PC-9 (cell line): Measurements from ENCODE around the gene PCDH9.
"Not testable (repeated sequence)": the region's sequence is repeated elsewhere in the genome, so short reads cannot be mapped to it uniquely, and the experiment has no call there.

Experiments used
- EZH2 ChIP-seq: fragments of 200-600 bp; sonication (generic); IDR thresholded peaks from 2 replicates; pipeline ENCODE4 v1.8.0; 2017; ENCODE audit warnings: antibody characterized with exemption, low read depth
- TF ChIP-seq, protein P1 (sequence below): fragments of 200-600 bp; sonication (generic); conservative IDR thresholded peaks from 2 replicates; pipeline ENCODE4 v1.6.1; 2017; ENCODE audit warnings: mixed run types, antibody characterized with exemption, mild to moderate bottlenecking, moderate library complexity

DNA sequence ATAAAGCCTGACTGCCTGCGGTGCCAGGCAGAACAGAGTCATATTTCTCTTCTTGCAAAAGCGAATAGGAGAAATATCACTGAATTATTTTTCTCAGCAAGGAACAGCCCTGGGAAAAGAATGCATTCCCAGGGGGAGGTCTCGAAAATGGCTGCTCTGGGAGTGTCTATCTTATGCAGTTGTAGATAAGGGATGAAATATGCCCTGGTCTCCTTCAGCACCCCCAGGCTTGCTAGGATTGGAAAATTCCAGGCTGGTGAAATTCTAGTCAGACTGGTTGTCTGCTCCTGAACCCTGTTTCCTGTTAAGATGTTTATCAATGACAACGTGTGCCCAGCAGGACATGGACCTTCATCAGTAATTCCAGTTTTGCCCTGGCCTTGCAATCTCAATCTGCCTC is 469.5 kb downstream of the PCDH9 start:
- TF ChIP-seq, protein P1, sequence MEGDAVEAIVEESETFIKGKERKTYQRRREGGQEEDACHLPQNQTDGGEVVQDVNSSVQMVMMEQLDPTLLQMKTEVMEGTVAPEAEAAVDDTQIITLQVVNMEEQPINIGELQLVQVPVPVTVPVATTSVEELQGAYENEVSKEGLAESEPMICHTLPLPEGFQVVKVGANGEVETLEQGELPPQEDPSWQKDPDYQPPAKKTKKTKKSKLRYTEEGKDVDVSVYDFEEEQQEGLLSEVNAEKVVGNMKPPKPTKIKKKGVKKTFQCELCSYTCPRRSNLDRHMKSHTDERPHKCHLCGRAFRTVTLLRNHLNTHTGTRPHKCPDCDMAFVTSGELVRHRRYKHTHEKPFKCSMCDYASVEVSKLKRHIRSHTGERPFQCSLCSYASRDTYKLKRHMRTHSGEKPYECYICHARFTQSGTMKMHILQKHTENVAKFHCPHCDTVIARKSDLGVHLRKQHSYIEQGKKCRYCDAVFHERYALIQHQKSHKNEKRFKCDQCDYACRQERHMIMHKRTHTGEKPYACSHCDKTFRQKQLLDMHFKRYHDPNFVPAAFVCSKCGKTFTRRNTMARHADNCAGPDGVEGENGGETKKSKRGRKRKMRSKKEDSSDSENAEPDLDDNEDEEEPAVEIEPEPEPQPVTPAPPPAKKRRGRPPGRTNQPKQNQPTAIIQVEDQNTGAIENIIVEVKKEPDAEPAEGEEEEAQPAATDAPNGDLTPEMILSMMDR = not testable (repeated sequence)
- not testable (repeated sequence) for TF ChIP-seq EZH2
